Peyer's patch (tissue), 4 donors: Measurements from ENCODE around the gene SSPN.

ENCODE experiments used
- CTCF ChIP-seq, 6 experiments: fragments of 450-650 bp in 4 of 6; fragments of 200-600 bp in 2 of 6; sonication (generic) in 1 of 6; IDR thresholded peaks; one replicate each; pipeline ENCODE4 v1.5.1; 2017 to 2019; ENCODE audit warnings: antibody characterized with exemption in 6 of 6, mild to moderate bottlenecking in 3 of 6, moderate library complexity in 1 of 6
- POLR2A ChIP-seq, 2 donors: fragments of 450-650 bp; IDR thresholded peaks; one replicate each; pipeline ENCODE4 v1.5.1; 2017; ENCODE audit warnings: antibody characterized with exemption in 2 of 2, mild to moderate bottlenecking in 2 of 2, moderate library complexity in 2 of 2

GRCh38 chr12:26266881-26267280 lies 71.5 kb downstream of the SSPN start:
- TF ChIP-seq CTCF (IDR thresholded peaks at IDR 0.05) (no peak), POLR2A (IDR thresholded peaks at IDR 0.05) (no peak)
